Measurements from ENCODE around the gene BCAS2. TPM values are rescaled to one million over a fixed set of nuclear protein-coding genes. Genes with fewer than 3 reads are reported as not detected.

Gene BCAS2
- total and polyA plus RNA-seq, 2 experiments from 2014 or later, result 26.2 to 66.1 TPM

DNA sequence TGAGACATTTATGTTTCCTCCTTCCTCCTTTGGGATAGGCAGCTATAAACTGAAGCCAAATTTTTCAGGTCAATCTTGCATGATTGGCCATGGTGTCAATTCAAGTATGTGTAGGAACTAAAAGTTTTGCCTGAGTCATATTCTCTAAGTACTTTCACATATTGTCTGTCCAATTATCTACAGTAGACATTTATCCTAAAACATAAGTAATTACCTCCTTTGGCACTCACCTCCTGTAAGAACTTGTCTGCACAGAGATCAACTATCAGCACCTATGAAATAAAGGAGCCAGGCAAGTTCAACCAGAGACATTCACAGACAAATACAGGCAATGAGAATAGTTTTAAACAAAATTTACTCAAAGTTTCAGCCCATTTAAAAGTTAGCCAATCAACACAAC, 14.2 kb upstream of the BCAS2 start:
- Histone ChIP-seq H3K27me3 (no peaks in the 10 kb centered on the region), H3K36me3 (no peaks in the 10 kb centered on the region), H3K9me3 (ENCODE audit: low read depth) (no peaks in the 10 kb centered on the region), H3K4me1 (ENCODE audit: low read depth) (no peaks in the 10 kb centered on the region), H3K4me3 (no peak overlapping the region), H3K27ac (no peak overlapping the region)
- no peak for DNase-seq (ENCODE audit: low read depth in 1 of 2, low spot score in 1 of 2)
- TF ChIP-seq, protein P1, sequence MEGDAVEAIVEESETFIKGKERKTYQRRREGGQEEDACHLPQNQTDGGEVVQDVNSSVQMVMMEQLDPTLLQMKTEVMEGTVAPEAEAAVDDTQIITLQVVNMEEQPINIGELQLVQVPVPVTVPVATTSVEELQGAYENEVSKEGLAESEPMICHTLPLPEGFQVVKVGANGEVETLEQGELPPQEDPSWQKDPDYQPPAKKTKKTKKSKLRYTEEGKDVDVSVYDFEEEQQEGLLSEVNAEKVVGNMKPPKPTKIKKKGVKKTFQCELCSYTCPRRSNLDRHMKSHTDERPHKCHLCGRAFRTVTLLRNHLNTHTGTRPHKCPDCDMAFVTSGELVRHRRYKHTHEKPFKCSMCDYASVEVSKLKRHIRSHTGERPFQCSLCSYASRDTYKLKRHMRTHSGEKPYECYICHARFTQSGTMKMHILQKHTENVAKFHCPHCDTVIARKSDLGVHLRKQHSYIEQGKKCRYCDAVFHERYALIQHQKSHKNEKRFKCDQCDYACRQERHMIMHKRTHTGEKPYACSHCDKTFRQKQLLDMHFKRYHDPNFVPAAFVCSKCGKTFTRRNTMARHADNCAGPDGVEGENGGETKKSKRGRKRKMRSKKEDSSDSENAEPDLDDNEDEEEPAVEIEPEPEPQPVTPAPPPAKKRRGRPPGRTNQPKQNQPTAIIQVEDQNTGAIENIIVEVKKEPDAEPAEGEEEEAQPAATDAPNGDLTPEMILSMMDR (IDR thresholded peaks at IDR 0.05; ENCODE audit: low read depth, low read length), result no peak

- H3K36me3 ChIP-seq, result no peaks in the 10 kb centered on the region
- no peaks in the 10 kb centered on the region for H3K27me3 ChIP-seq
- no peak overlapping the region for H3K27ac ChIP-seq
- no peaks in the 10 kb centered on the region for H3K4me1 ChIP-seq (ENCODE audit: low read depth)
- H3K9me3 ChIP-seq (ENCODE audit: low read depth), result no peaks in the 10 kb centered on the region
- no peak for DNase-seq (ENCODE audit: low read depth in 1 of 2, low spot score in 1 of 2)
- TF ChIP-seq, protein P1 (IDR thresholded peaks at IDR 0.05; ENCODE audit: low read depth, low read length), result no peak
- no peak overlapping the region for H3K4me3 ChIP-seq
Measured at GRCh38 chr1:114594046-114594445, 12.6 kb upstream of the BCAS2 start.

DNA sequence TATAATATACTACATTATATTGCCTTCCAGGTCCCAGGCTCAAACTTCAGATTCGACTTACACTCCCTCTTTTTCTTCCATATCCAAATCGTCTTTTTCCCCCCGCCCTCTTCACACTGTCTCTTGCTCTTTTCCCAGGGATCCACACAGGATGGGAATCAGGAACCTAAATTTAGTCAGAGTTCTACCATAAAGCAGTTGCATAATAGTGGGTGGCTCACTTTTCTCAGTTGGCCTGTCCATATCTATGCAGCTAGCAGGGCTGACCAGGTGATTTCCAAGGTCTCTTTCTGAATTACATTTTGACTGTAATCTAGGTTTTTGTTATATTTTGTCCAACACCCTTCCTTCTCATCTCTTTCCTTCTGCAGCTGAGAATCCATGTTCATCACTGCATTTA, 7.7 kb upstream of the BCAS2 start:
- Histone ChIP-seq H3K4me1 (ENCODE audit: low read depth) (peaks cover 8% of the 10 kb centered on the region), H3K4me3 (no peak overlapping the region), H3K9me3 (ENCODE audit: low read depth) (no peaks in the 10 kb centered on the region), H3K36me3 (no peaks in the 10 kb centered on the region), H3K27me3 (no peaks in the 10 kb centered on the region), H3K27ac (no peak overlapping the region)
- TF ChIP-seq, protein P1 (IDR thresholded peaks at IDR 0.05; ENCODE audit: low read depth, low read length), result no peak
- DNase-seq (ENCODE audit: low read depth in 1 of 2, low spot score in 1 of 2), result no peak

DNA sequence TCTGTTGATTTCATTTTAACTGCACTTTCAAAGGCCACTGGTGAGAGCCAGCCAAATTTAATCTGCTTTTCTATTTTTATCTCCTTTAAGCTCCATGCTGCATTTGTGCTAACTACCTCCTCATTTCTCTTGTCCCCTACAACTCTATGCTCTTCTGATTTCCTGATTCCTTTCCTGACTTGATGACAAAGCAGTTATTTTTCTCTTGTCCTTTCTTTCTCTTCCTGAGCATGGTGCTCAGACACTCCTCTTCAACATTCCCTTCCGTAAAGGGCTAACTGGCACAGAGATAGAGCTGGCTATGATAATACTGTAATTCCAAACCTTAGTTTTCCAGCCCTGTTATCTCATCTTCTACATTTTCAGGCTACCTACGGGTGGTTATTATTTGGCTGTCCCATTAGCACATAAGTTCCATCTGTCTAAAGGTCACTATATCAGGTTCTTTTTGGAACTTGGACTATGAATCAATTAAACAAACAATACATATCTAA, 6.8 kb upstream of the BCAS2 start:
- Histone ChIP-seq H3K27ac (no peak overlapping the region), H3K36me3 (no peaks in the 10 kb centered on the region), H3K4me3 (no peak overlapping the region), H3K27me3 (no peaks in the 10 kb centered on the region), H3K9me3 (ENCODE audit: low read depth) (no peaks in the 10 kb centered on the region), H3K4me1 (ENCODE audit: low read depth) (peaks cover 8% of the 10 kb centered on the region)
- DNase-seq (ENCODE audit: low read depth in 1 of 2, low spot score in 1 of 2), result no peak
- TF ChIP-seq, protein P1 (IDR thresholded peaks at IDR 0.05; ENCODE audit: low read depth, low read length), result no peak

- Histone ChIP-seq H3K36me3 (no peaks in the 10 kb centered on the region), H3K4me3 (no peak overlapping the region), H3K27me3 (no peaks in the 10 kb centered on the region), H3K27ac (no peak overlapping the region), H3K9me3 (ENCODE audit: low read depth) (no peaks in the 10 kb centered on the region), H3K4me1 (ENCODE audit: low read depth) (peaks cover 8% of the 10 kb centered on the region)
- TF ChIP-seq, protein P1 (IDR thresholded peaks at IDR 0.05; ENCODE audit: low read depth, low read length), result no peak
- no peak for DNase-seq (ENCODE audit: low read depth in 1 of 2, low spot score in 1 of 2)
Measured at GRCh38 chr1:114587203-114587991, 6.0 kb upstream of the BCAS2 start.
